Neural progenitor cell (in vitro differentiated cells): ENCODE measurements around the gene CEP290.

Experiments
- EZH2 ChIP-seq: fragments of 200-600 bp; sonication (generic); IDR thresholded peaks from 2 replicates; pipeline ENCODE4 v1.6.1; 2017; ENCODE audit warnings: antibody characterized with exemption, mild to moderate bottlenecking, moderate library complexity
- EZH2phosphoT487 ChIP-seq: fragments of 200-600 bp; sonication (generic); IDR thresholded peaks from 2 replicates; pipeline ENCODE4 v1.6.1; 2017; ENCODE audit warnings: antibody characterized with exemption
- TF ChIP-seq, protein P1 (sequence below): fragments of 200-600 bp; sonication (generic); IDR thresholded peaks from 2 replicates; pipeline ENCODE4 v1.5.1; 2017; ENCODE audit warnings: antibody characterized with exemption, mild to moderate bottlenecking

DNA sequence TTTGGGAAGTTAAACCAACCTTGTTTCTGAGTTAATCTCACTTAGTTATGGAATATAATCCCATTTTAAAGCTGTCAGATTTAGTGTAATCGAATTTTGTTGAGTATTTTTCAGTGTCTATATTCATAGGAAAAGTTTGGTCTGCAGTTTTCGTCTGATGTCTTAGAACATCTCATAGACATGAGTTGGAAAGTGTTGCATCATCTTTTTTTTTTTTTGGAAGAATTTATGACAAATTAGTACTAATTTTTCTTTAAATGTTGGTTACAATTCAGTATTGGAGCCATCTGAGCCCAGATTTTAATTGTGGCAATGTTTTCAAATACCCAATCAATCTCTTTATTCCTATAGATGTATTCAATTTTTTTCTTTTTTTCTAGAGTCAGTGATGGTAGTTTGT lies 140.6 kb downstream of the CEP290 start:
- TF ChIP-seq, protein P1, sequence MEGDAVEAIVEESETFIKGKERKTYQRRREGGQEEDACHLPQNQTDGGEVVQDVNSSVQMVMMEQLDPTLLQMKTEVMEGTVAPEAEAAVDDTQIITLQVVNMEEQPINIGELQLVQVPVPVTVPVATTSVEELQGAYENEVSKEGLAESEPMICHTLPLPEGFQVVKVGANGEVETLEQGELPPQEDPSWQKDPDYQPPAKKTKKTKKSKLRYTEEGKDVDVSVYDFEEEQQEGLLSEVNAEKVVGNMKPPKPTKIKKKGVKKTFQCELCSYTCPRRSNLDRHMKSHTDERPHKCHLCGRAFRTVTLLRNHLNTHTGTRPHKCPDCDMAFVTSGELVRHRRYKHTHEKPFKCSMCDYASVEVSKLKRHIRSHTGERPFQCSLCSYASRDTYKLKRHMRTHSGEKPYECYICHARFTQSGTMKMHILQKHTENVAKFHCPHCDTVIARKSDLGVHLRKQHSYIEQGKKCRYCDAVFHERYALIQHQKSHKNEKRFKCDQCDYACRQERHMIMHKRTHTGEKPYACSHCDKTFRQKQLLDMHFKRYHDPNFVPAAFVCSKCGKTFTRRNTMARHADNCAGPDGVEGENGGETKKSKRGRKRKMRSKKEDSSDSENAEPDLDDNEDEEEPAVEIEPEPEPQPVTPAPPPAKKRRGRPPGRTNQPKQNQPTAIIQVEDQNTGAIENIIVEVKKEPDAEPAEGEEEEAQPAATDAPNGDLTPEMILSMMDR = no peak
- TF ChIP-seq EZH2 = no peak
- no peak for TF ChIP-seq EZH2phosphoT487
